HG03025 (cell line): Measurements from ENCODE around the gene FBXO34.

Experiments
- ATAC-seq: cut with Tn5 transposase; IDR thresholded peaks from one replicate; pipeline ENCODE4 v1.9.1; 2021; ENCODE audit warnings: mild to moderate bottlenecking, moderate library complexity; ENCODE audit not compliant: unreplicated experiment, low FRiP score

Gene FBXO34

DNA sequence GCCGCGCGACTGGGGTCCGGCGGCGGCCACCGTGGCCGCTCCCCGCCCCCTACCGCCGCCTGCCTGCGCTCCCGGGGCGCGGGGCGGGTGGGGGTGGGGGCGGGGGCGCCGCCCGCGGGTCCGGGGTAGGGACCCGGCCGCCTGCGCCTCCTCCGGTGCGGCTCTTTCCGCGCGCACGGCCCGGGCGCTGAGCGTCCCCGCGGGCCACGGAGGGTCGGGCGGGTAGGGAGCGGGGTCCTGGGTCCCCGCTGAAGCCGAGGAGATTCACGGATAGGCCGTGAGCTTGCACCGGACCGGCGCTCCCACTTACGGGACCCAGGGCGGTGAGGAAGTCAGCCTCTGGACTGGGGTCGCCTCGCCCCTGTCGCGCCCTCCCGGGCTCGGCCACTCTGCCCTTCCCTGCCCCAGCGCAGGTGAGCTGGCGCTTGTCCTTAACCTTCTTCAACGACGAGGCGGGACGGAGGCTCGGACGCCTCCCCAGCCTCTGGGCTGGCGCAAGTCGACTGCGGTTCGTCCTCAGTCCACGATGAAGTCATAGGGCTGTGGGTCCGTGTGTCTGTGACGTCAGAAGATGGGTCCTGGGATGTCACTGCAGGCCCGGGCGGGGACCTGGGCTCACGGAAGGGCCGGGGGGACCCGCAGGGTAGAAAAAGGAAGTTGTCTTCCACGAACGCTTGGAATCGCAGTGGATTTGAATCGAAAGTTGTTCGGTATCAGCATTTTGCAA is 514 bp downstream of the FBXO34 start:
- ATAC-seq = peak; percentile 34

DNA sequence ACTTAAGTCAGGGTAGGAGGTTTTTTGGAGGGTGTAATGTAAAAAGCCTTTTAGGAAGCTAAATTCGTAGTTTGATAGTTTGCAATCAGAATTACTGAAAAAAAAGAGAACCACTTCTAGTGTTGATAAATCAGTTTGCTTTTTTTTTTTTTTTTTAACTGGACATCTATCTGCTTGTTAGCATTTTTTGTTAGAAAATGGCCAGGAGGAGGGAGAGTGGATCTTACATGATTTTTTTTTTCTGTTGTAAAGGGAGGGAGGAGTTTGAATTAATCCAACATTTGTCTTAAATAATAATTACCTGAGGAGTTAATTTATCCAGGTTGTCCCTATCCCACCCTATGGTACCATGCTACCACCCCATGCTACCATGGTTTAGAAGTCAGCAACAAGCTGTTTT is 1.2 kb downstream of the FBXO34 start:
- ATAC-seq = no peak

DNA sequence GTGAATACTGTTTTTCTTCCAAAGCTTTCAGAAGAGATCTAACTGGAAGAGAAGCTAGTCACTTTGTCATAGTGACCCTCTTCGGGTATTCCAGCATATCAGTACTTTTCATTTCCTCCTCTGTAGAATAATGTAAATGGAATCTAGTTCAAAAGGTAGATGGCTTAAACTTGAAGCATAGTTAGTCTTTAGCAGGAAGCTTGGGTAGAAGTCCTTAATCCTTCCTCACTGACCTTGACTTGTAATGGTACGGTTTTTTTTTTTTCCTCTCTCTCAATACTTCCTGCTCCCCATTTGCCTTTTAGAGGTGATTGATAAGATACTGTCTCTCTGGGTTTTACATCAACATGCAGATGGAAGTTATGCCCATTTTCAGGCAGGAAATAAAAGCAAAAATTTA is 1.7 kb downstream of the FBXO34 start:
- ATAC-seq = no peak

DNA sequence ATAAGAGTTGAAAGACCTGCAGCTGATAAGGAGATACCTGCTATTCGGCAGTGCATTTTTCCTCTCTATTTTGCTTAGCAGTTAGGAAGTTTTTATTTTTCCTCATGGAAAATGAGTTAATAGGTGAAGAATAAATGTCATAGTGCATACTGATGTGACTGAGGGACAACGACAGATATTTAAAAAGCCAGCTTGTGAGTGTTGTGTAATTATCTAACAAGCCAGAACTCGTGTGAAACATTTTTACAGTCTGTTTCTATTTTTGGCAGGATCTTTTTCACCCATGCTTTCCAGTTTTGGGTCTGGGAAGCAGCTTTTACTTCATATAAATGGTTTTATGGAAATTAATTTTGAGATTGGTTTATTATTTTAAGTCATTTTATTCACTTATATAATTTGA is 2.9 kb downstream of the FBXO34 start:
- no peak for ATAC-seq

DNA sequence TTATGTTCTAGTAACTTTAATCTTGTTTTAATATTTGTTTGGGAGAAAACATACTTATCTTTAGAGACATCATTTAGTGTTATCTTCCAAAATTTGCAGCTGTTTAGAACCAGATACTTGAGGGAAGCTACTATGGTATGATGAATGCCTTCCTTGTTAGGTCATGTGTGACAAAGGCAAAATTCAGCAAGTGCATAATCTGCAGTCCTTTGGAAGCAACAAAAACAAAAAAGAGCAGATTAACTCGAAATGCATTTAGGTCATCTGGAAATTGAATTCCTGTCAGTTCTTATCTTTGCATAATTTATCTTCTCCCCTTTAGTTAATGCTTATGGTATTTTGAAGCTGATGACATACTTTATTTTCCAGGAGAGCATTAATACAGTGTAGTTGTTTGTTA is 3.5 kb downstream of the FBXO34 start:
- ATAC-seq = no peak

DNA sequence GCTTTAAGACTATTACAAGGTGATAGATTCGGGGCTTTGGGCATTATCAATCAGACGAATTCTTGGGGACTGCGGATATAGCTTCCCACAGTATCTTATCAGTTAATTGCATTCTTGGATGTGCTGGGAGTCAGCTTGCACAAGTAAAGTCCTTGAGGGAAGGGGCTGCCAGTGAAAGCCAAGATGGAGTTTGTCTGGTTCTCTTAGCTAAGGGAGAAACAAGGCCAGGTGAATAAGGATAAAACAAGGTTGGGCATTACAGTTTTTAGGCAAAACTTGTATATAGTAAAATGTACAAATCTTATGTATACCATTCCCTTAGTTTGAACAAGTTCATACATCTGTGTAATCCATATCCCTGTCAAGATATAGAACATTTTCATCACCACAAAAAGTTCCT is 5.5 kb downstream of the FBXO34 start:
- ATAC-seq = no peak

DNA sequence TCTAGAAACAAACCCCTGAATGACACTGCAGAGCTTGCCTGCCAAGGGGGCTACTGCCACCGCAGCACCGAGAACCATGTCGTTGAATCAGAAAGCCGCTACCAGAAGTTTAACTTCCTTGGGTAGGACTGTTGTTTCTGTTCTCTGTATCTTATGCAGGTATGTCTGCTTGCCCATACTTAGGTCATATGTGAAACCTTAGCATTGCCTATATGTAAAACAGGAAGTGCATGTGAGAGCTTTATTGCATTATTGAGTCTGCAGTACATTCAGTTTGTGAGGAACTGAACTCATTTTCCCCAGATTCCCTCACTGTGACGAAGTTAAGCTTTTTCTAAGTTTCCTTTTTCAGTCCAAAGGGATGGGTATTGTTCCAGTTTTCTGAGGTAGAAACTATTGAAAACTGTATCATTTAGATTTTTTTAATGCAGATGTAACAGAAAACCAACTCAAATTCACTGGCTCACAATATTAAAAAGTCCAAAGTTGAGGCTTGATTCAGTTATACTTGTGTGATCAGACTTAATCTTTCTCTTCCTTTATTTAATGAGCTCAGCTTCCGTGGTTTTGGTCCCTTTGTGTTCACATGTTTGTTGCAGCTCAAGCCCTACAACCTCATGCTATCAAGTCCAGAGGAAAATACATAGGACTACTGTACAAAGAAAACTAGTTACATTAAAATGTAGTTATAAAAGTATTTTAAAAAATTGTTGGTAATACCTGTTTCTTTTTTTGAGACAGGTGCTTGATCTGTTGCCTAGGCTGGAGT is 6.9 kb downstream of the FBXO34 start:
- peak; percentile 86 for ATAC-seq

DNA sequence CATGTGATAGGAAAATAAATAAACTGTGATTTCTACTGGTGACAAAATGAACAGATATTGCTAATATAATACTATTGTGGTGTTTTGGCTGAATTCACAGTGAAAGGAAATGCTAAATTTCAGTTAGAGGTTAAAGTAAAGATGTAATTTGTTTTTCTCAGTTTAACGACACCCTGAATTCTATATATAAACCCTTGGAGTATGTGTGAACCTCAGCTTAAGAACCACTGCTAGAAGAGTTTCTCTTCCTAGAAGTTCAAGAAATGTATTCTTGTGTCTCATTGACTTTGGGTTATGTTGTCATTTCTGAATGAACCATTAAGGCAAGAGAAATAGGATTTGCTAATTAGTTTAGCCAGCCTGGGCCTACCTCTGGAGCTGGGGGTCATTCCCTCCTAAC is 8.2 kb downstream of the FBXO34 start:
- no peak for ATAC-seq

DNA sequence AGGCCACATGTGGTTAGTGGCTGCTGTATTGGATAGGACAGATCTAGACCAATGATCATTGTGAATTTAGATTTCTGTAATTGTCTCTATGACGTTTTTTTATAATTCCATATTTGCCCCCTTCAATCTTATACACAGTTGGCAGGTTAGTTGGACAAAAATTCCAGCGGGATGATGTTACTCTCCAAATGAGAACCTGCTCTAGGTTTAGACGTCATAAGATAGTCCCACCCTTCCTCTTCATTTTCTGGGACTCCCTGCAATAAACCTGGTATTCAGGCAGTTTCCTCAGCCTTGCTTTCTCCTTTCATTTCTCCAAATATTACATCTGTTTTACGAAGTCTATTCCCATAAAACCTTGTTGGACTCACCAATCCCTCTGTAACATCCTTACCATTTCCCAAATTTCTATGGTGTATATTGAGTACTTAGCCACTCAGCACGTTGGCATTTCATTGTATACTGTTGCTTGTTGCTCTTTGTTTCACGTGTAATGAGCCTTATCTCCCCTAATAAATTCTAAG is 10.2 kb downstream of the FBXO34 start:
- no peak for ATAC-seq

DNA sequence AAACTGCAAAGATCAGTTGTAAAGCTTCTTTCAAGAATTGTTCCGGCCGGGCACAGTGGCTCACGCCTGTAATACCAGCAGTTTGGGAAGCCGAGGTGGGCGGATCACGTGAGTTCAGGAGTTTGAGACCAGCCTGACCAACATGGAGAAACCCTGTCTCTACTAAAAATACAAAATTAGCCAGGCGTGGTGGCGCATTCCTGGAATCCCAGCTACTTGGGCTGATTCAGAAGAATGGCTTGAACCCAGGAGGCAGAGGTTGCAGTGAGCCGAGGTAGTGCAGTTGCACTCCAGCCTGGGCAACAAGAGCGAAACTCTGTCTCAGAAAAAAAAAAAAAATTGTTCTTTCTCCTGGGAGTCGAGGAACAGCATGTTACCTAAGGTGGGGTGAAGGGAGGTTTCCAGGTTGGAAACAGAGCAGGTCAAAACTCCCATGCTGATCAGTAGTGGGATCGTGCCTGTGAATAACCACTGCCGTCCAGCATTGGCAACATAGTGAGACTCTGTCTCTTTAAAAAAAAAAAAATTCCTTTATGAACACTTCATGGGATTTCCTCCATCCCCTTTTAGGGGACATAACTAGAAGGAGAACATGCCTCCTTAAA is 13.9 kb downstream of the FBXO34 start:
- ATAC-seq = no peak

DNA sequence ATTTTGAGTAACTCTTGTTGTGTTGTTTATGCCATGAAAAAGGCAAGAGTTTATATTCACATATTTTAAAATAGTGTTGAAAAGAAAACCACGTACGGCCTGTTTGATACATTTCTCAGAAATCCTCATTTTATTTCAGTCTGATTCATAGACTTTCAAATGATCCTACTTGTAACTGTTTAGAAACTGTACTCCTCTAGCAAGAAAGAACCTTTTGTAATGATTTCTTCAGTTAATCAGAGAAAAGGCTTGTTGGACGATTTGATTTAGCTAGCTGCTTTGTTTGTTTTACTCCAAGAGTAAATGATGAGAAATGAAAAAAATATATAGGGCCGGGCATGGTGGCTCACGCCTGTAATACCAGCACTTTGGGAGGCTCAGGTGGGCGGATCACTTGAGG is 17.2 kb downstream of the FBXO34 start:
- no peak for ATAC-seq

DNA sequence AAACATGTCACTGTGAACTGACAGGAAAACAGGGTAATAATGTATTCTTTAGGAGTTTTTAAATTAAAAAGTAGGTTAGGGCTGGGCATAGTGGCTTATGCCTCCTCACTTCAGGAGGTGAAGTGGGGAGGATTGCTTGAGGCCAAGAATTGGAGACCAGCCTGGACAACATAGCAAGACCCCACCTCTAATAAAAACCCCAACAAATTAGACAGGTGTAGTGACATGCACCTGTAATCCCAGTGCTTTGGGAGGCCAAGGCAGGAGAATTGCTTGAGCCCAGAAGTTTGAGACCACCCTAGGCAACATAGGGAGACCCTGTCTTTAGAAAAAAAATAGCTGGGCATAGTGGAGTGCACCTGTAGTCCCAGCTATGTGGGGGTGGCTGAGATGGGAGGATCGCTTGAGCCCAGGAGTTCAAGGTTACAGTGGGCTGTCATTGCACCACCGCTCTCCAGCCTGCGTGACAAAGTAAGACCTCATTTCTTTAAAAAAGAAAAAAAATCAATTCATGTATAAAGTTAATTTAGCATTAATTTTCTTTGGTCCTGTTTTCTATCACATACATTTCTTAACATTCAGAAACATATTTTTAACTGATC is 20.4 kb downstream of the FBXO34 start:
- no peak for ATAC-seq

DNA sequence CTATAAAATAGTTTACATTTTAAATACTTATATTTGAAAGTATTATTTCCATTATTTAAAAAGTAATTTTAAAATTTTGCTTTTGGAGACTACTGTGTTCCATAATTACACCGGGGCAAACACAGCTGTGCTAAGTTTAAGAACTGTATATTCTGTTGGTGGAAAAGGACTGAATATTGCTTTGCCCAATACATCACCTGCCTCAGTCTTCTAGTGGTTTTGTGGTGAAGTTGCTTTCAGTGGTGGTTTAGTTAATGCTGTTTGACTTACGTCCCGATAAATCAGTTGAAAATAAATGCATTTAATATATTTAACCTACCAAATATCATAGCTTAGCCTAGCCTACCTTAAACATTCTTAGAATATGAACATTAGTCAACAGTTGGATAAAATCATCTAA is 23.4 kb downstream of the FBXO34 start:
- no peak for ATAC-seq

DNA sequence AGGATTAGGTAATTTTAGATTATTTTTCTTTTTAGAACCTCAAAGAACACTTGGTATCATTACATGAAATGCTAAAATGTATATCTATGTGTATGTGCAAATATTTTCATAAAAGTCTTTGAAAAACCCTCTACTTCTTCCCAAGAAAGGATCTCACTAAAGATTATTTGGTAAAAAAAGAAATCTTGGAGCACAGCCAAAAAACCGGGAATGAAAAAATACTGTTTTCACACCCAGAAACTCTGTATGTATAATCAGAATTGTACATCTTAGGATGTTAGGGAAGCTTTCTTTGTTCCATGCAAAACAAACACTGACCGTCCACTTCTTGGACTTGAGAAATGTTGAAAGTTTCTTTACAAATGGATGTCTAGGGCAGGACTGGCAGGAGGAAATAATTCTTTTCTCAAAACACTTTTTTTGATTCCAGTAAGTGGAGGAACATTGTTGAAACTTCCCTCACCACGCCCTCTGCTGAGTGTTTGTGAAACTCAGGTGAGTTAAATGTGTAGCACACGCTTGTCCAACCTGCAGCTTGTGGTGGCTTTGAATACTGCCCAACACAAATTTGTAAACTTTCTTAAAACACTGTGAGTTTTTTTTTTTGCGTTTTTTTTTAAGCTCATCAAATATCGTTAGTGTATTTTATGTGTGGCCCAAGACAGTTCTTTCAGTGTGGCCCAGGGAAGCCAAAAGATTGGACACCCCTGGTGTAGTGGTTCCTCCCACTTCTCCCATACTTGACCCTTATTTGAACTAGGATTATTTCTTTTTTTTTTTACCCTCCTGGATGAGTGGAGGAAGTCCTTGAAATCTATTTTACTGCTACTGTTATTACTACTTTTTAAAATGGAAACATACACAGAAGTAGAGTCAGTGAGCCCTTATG is 26.6 kb downstream of the FBXO34 start:
- no peak for ATAC-seq

DNA sequence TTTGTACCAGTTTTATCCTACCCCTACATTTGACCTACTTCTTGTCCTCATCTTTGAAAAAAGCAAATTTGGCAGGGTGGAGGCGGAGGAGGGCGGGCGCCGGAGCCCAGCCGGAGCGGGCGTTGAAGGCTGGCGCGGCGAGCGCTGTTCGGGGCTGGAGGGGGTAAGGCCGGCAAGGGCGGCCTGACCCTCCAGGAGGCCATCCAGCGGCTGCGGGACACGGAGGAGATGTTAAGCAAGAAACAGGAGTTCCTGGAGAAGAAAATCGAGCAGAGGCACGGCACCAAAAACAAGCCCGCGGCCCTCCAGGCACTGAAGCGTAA is 27.2 kb downstream of the FBXO34 start:
- ATAC-seq = no peak

DNA sequence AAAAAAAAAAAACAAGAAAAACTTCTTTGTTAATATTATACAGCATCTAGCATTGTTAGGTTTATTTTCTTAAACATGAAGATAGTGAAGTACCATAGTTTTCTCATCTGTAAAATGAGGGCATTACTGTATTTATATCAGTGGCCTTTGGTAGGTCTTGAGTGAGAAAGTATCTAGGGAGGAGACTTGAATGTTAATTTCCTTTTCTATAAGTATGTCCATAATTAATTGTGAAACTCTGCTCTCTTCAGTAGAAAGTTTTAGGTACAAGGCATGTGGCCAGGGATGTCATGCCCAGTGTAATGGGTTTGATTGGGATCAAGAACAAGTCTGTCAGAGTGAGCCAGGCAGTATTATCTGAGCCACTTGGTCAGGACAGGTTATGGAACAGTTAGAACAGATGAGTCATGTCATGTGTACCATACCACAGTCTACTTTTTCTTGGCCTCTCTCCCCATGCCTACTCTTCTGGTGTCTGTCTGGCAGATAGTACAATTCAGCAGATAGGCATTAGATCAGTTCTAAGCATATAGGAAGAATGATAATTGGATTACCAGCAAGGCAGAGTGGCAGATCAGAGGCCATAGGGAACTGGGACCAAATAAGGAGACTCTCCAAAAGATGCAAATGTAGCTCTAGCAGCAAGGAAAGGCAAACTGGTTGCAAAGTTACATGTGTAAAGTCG is 30.4 kb downstream of the FBXO34 start:
- peak; percentile 52 for ATAC-seq

DNA sequence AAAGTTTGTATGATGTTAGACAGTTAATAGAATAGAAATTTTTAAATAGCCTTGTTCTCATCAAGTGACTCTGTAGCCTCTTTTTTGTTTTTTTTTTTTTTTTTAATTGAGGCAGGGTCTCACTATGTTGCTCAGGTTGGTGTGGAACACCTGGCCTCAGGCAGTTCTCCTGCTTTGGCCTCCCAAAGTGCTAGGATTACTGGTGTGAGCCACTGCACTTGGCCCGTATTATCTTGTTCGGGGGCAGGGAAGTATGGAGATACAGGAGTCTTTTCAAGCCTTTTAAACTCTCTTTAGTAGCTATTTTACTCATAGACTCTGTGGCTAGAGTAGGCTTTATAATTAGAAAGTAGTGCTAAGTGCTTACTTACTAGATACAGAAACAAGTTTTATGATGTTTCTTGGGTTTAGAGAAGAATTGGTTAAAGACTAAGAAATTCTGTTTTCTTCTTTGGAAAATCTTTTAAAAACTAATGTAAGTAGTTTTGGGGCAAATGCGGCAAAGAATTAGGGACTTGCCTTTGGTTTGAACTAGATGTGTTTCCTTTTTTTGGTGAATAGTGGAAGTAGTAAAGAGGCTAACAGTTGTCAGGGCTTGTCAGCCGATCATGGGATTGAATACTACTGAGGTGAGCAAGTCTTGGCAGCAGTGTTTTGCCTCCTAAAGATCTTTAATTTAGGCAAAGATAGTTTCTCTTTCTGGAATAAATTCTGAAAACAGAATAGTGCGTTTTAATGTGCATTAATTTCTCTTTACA is 31.3 kb downstream of the FBXO34 start:
- no peak for ATAC-seq

DNA sequence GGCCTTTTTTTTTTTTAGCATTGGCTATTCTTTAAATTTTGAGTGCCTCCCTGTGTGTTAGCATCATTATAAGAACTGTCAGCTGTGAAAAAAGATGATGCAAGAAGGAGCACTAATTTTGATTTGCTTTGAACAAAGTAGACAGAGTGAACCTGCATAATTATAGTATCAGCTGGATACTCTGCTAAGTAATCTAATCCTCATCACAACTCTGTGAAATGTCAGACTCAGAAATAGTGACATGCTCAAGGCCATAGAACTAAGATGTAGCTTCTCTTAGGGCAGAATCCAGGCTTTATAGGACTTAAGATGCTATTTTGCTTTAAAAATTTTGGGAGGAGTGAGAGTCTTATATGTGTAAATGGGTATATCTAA is 31.9 kb downstream of the FBXO34 start:
- ATAC-seq = no peak

DNA sequence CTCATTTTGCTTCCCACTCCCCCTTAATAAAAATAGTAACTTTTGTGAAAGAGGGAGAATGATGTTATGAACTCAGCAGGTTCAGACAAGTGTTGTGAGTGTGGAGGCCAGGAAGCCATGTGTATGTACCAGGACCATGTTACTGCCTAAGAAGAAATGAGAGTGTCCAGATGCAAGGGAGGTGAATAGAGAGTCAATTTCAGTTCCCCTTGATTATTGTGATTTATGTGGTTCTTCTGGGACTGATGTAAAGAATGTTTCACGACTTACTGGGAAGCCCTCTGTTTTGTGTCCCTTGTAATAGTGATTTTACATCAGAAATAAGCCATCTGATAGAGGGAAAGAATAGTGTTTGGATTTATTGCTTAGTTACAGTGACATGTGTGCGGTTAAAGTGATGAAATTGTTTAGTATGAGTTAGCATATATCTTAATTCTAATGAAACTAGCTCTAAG is 32.5 kb downstream of the FBXO34 start:
- no peak for ATAC-seq
